H54 (cell line): ENCODE results near the gene IPO7.

Experiments used
- DNase-seq: peaks from one replicate; pipeline ENCODE4 v3.0.0; 2011; ENCODE audit warnings: low spot score, mixed read lengths; ENCODE audit not compliant: insufficient read length
- FAIRE-seq: peaks from 3 replicates; lab custom pipeline; 2011; peaks lifted over from hg19 to GRCh38; lab: Jason Lieb, UNC
- POLR2A ChIP-seq: IDR thresholded peaks from 2 replicates; pipeline ENCODE4 v1.6.1; 2011; ENCODE audit warnings: low read depth, mild to moderate bottlenecking, low read length

Gene IPO7

DNA sequence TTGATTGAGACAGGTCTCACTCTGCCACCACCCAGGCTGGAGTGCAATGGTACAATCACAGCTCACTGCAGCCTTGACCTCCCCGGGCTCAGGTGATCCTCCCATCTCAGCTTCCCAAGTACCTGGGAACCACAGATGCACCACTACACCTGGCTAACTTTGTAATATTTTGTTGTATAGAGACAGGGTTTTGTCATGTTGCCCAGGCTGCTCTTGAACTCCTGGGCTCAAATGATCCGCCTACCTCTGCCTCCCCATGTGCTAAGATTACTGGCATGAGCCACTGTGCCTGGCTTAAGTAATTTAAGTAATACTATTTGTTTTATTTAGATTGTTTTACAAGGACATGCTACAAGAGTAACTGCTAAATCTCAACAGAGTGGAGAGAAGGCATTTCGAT is 109.9 kb downstream of the IPO7 start:
- FAIRE-seq (no peak), DNase-seq (no peak)
- no peak for TF ChIP-seq POLR2A

GRCh38 chr11:9495803-9496514 is 111.5 kb downstream of the IPO7 start:
- FAIRE-seq (no peak), DNase-seq (no peak)
- TF ChIP-seq POLR2A = no peak
